WI38 (cell line): ENCODE measurements around the gene WIPF3.

ENCODE experiments used
- H3K4me3 ChIP-seq: 2 replicates; pipeline ENCODE4 v1.5.1; 2011; ENCODE audit warnings: low read depth, mild to moderate bottlenecking, control low read depth, low read length
- CTCF ChIP-seq: IDR thresholded peaks from 2 replicates; pipeline ENCODE4 v1.5.1; 2012; ENCODE audit warnings: low read depth, mild to moderate bottlenecking, control low read depth, low read length

WIPF3 gene

GRCh38 chr7:29921404-29922010 lies 115.2 kb downstream of the WIPF3 start:
- H3K4me3 ChIP-seq: no peak overlapping the region
- TF ChIP-seq CTCF: peak; percentile 80

- H3K4me3 ChIP-seq: no peak overlapping the region
- TF ChIP-seq CTCF: no peak
Observed at GRCh38 chr7:29922921-29923700, 116.8 kb downstream of the WIPF3 start.

- no peak overlapping the region for H3K4me3 ChIP-seq
- TF ChIP-seq CTCF: no peak
Observed at GRCh38 chr7:29924006-29924405, 117.7 kb downstream of the WIPF3 start.

GRCh38 chr7:29924684-29925083 lies 118.4 kb downstream of the WIPF3 start:
- no peak overlapping the region for H3K4me3 ChIP-seq
- TF ChIP-seq CTCF: no peak

- TF ChIP-seq CTCF: no peak
- H3K4me3 ChIP-seq: no peak overlapping the region
Observed at GRCh38 chr7:29926216-29926615, 119.9 kb downstream of the WIPF3 start.

GRCh38 chr7:29926741-29927140 lies 120.4 kb downstream of the WIPF3 start:
- H3K4me3 ChIP-seq: no peak overlapping the region
- TF ChIP-seq CTCF: no peak
